Measurements from ENCODE around the gene VCAM1. TPM values are rescaled to one million over a fixed set of nuclear protein-coding genes. Genes with fewer than 3 reads are reported as not detected.

VCAM1 gene
- total RNA-seq, 4 donors from 2014 or later, result 1.1 to 3.8 (median 2.8) TPM; not detected in 1

- WGBS, 2 donors, result 83 to 85% methylated on average over 5 to 6 of the region's 6 CpGs
- no peaks in the 10 kb centered on the region for H3K27me3 ChIP-seq
- intact Hi-C loops (cut with DNase I), result no loop called here
- H3K36me3 ChIP-seq, result no peaks in the 10 kb centered on the region
- H3K27ac ChIP-seq, result no peak overlapping the region
- TF ChIP-seq POLR2A (IDR thresholded peaks at IDR 0.05), result no peak
- TF ChIP-seq, protein P1, sequence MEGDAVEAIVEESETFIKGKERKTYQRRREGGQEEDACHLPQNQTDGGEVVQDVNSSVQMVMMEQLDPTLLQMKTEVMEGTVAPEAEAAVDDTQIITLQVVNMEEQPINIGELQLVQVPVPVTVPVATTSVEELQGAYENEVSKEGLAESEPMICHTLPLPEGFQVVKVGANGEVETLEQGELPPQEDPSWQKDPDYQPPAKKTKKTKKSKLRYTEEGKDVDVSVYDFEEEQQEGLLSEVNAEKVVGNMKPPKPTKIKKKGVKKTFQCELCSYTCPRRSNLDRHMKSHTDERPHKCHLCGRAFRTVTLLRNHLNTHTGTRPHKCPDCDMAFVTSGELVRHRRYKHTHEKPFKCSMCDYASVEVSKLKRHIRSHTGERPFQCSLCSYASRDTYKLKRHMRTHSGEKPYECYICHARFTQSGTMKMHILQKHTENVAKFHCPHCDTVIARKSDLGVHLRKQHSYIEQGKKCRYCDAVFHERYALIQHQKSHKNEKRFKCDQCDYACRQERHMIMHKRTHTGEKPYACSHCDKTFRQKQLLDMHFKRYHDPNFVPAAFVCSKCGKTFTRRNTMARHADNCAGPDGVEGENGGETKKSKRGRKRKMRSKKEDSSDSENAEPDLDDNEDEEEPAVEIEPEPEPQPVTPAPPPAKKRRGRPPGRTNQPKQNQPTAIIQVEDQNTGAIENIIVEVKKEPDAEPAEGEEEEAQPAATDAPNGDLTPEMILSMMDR (IDR thresholded peaks at IDR 0.05), result no peak
- peaks cover 0 to 4% (median 0%) of the 10 kb centered on the region in 3 donors for H3K4me1 ChIP-seq
- no peaks in the 10 kb centered on the region for H3K9me3 ChIP-seq
- DNase-seq, result no peak
- H3K4me3 ChIP-seq, result no peak overlapping the region
Observed at GRCh38 chr1:100717218-100717617, 2.3 kb upstream of the VCAM1 start.

- Histone ChIP-seq H3K9me3 (no peaks in the 10 kb centered on the region), H3K36me3 (no peaks in the 10 kb centered on the region), H3K27ac (no peak overlapping the region), H3K4me3 (no peak overlapping the region), H3K27me3 (no peaks in the 10 kb centered on the region), H3K4me1 (peaks cover 0 to 4% (median 0%) of the 10 kb centered on the region in 3 donors)
- 43 to 59% methylated on average over 4 of the region's 4 CpGs for WGBS, 2 donors
- intact Hi-C loops (cut with DNase I), result no loop called here
- no peak for DNase-seq
- TF ChIP-seq, protein P1 (IDR thresholded peaks at IDR 0.05), result no peak
- no peak for TF ChIP-seq POLR2A (IDR thresholded peaks at IDR 0.05)
Observed at GRCh38 chr1:100718581-100718980, 961 bp upstream of the VCAM1 start.

- no peak for DNase-seq
- Histone ChIP-seq H3K36me3 (no peaks in the 10 kb centered on the region), H3K9me3 (no peaks in the 10 kb centered on the region), H3K27me3 (no peaks in the 10 kb centered on the region), H3K4me3 (peak overlapping the region in 3 of 4 donors; percentile 9 to 54 (median 27)), H3K4me1 (peaks cover 0 to 4% (median 0%) of the 10 kb centered on the region in 3 donors), H3K27ac (peak overlapping the region in 3 of 4 donors; percentile 35 to 67 (median 62))
- 35 to 64% methylated on average over 3 of the region's 3 CpGs for WGBS, 2 donors
- intact Hi-C loops (cut with DNase I), result no loop called here
- TF ChIP-seq, protein P1 (IDR thresholded peaks at IDR 0.05), result no peak
Observed at GRCh38 chr1:100720101-100720500, 559 bp downstream of the VCAM1 start.

- DNase-seq, result no peak
Observed at GRCh38 chr1:100720751-100721150, 1.2 kb downstream of the VCAM1 start.

DNA sequence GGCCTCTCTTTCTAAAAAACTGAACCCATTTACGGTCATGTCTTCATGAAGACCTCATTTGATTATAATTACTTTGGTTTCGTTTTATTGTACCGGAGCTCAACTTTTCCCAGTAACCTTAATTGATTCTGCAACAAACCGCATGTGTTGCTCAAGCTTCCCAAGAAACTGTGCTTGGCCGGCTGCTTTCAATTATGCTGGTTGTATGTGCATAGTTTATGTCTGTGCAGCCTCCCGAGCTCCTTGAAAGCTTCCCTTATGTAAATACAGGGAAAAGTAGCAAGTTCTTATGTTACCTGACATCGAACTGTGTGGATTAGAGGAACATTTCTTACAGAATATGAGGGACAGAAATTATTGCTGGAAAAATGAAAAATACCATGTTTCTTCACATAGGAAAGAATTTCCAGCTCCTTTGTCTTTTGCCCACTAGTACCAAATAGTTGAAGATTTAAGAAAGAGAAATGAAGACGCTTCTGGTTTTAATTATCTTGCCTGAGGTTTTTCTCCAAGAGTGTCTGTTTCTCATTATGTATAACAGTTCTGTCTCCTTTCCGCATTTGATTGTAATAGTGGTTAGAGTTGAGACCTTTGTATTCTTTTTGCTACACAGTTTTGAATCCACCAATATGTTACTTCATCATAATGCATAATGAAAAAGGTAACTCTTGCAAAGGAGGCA lies 2.1 kb downstream of the VCAM1 start:
- Histone ChIP-seq H3K27ac (peak overlapping the region in 2 of 4 donors; percentile 45 to 67), H3K4me3 (peak overlapping the region; percentile 0 to 54 (median 15))
- intact Hi-C loops (cut with DNase I), result no loop called here

More at GRCh38 chr1:100720751-100721150, 1.2 kb downstream of the VCAM1 start:
- TF ChIP-seq POLR2A (IDR thresholded peaks at IDR 0.05), result no peak
- Histone ChIP-seq H3K36me3 (no peaks in the 10 kb centered on the region), H3K27me3 (no peaks in the 10 kb centered on the region), H3K9me3 (no peaks in the 10 kb centered on the region), H3K27ac (peak overlapping the region in 2 of 4 donors; percentile 7 to 67), H3K4me1 (peaks cover 0 to 4% (median 0%) of the 10 kb centered on the region in 3 donors), H3K4me3 (peak overlapping the region in 3 of 4 donors; percentile 0 to 54 (median 27))
- intact Hi-C loops (cut with DNase I), result no loop called here

More for the DNA sequence above, 2.1 kb downstream of the VCAM1 start:
- no peak for DNase-seq
- H3K36me3 ChIP-seq, result no peaks in the 10 kb centered on the region
- 46 to 53% methylated on average over 9 of the region's 9 CpGs for WGBS, 2 donors
- no peaks in the 10 kb centered on the region for H3K27me3 ChIP-seq
- TF ChIP-seq, protein P1 (IDR thresholded peaks at IDR 0.05), result no peak
- no peak for TF ChIP-seq POLR2A (IDR thresholded peaks at IDR 0.05)
- H3K9me3 ChIP-seq, result no peaks in the 10 kb centered on the region
- peaks cover 0 to 4% (median 0%) of the 10 kb centered on the region in 3 donors for H3K4me1 ChIP-seq

All from esophagus squamous epithelium (tissue), 5 donors.